GM18511 (cell line): ENCODE data around the gene KRABD2.
"Not testable (repeated sequence)": the region's sequence is repeated elsewhere in the genome, so short reads cannot be mapped to it uniquely, and the experiment has no call there.

Experiments used
- ATAC-seq: cut with Tn5 transposase; IDR thresholded peaks from one replicate; pipeline ENCODE4 v1.9.1; 2021; ENCODE audit warnings: mild to moderate bottlenecking, moderate library complexity; ENCODE audit not compliant: unreplicated experiment

The KRABD2 gene

GRCh38 chr17:8392674-8393469, 16.4 kb upstream of the KRABD2 start:
- ATAC-seq: no peak

- ATAC-seq: no peak
Observed at GRCh38 chr17:8392274-8392673, 15.8 kb upstream of the KRABD2 start.

GRCh38 chr17:8391711-8392110, 15.2 kb upstream of the KRABD2 start:
- no peak for ATAC-seq

- ATAC-seq: no peak
Observed at GRCh38 chr17:8387914-8388651, 11.6 kb upstream of the KRABD2 start.

GRCh38 chr17:8386841-8387240, 10.3 kb upstream of the KRABD2 start:
- no peak for ATAC-seq

- ATAC-seq: no peak
Observed at GRCh38 chr17:8384801-8385378, 8.4 kb upstream of the KRABD2 start.

GRCh38 chr17:8383143-8383822, 6.8 kb upstream of the KRABD2 start, which contains the start of gene RPL26:
Gene RPL26 (minus strand): TSS chr17:8383193. CDS start chr17:8382310, 883 bp downstream.
- ATAC-seq: peak; percentile 87

GRCh38 chr17:8382880-8383142, 6.3 kb upstream of the KRABD2 start:
- peak; percentile 15 for ATAC-seq

- no peak for ATAC-seq
Observed at GRCh38 chr17:8382052-8382879, 5.8 kb upstream of the KRABD2 start.

- no peak for ATAC-seq
Observed at GRCh38 chr17:8380049-8380448, 3.5 kb upstream of the KRABD2 start.

GRCh38 chr17:8378117-8378516, 1.6 kb upstream of the KRABD2 start:
- ATAC-seq: not testable (repeated sequence)

- ATAC-seq: no peak
Observed at GRCh38 chr17:8377422-8377821, 918 bp upstream of the KRABD2 start.

- no peak for ATAC-seq
Observed at GRCh38 chr17:8375738-8376259, 705 bp downstream of the KRABD2 start.

GRCh38 chr17:8373856-8374255, 2.6 kb downstream of the KRABD2 start:
- not testable (repeated sequence) for ATAC-seq

- no peak for ATAC-seq
Observed at GRCh38 chr17:8372422-8372821, 4.1 kb downstream of the KRABD2 start.

GRCh38 chr17:8371786-8372185, 4.7 kb downstream of the KRABD2 start:
- no peak for ATAC-seq

- no peak for ATAC-seq
Observed at GRCh38 chr17:8369944-8370343, 6.6 kb downstream of the KRABD2 start.

- no peak for ATAC-seq
Observed at GRCh38 chr17:8368193-8368592, 8.3 kb downstream of the KRABD2 start.

- ATAC-seq: no peak
Observed at GRCh38 chr17:8366231-8366630, 10.3 kb downstream of the KRABD2 start.

- ATAC-seq: no peak
Observed at GRCh38 chr17:8365143-8365542, 11.4 kb downstream of the KRABD2 start.
